Vagina (tissue), 2 donors: ENCODE results near the gene SUPT16H.

Experiments used
- CTCF ChIP-seq, 3 experiments: fragments of 450-650 bp in 2 of 3; fragments of 200-600 bp in 1 of 3; sonication (generic) in 1 of 3; IDR thresholded peaks; one replicate each; pipeline ENCODE4 v1.5.1; 2017 to 2019; ENCODE audit warnings: antibody characterized with exemption in 3 of 3, mild to moderate bottlenecking in 2 of 3, moderate library complexity in 2 of 3
- POLR2A ChIP-seq, 2 donors: fragments of 450-650 bp; IDR thresholded peaks; one replicate each; pipeline ENCODE4 v1.6.1; 2017; ENCODE audit warnings: antibody characterized with exemption in 2 of 2, mild to moderate bottlenecking in 2 of 2, moderate library complexity in 2 of 2

- TF ChIP-seq CTCF (IDR thresholded peaks at IDR 0.05) (no peak), POLR2A (IDR thresholded peaks at IDR 0.05) (no peak)
These were observed 72.2 kb downstream of the SUPT16H start for GRCh38 chr14:21311614-21312013.
